ENCODE data around the gene MYMX. TPM values are rescaled to one million over a fixed set of nuclear protein-coding genes. Genes with fewer than 3 reads are reported as not detected.

Gene MYMX
- total RNA-seq, result 0.35 TPM

GRCh38 chr6:44216677-44217331 is at the start of gene MYMX:
TSS of gene MYMX (plus strand) at chr6:44216926. CDS start at chr6:44217472, 546 bp downstream.

GRCh38 chr6:44223319-44224028 is 6.7 kb downstream of the MYMX start, which contains the start of gene SLC29A1:
TSS of gene SLC29A1 (plus strand) at chr6:44223595. CDS start at chr6:44227314, 3,719 bp downstream.

GRCh38 chr6:44246663-44247337 is 30.1 kb downstream of the MYMX start, which contains the start of gene HSP90AB1:
TSS of gene HSP90AB1 (plus strand) at chr6:44247101. CDS start at chr6:44248630, 1,529 bp downstream.

GRCh38 chr6:44257025-44257752 is 40.5 kb downstream of the MYMX start, which contains the start of gene SLC35B2:
TSS of gene SLC35B2 (minus strand) at chr6:44257528. CDS start at chr6:44257410, 118 bp downstream.

GRCh38 chr6:44265007-44265721 is 48.4 kb downstream of the MYMX start, which contains the start of gene NFKBIE:
TSS of gene NFKBIE (minus strand) at chr6:44265551. CDS start at chr6:44265346, 205 bp downstream.

Small RNA genes lying within 50 kb of the gene (small RNA-seq; reads per million reads assigned to genes)
- gene RN7SL811P (ENCODE audit: low replicate concordance), result not detected

Other genes starting within 250 kb of the MYMX start
- 34.6 TPM for gene MRPL14, start 89.5 kb upstream of the MYMX start, total RNA-seq
- 29.7 TPM for gene TMEM63B, start 89.4 kb upstream of the MYMX start, total RNA-seq
- 0.35 TPM for gene CAPN11, start 58.1 kb upstream of the MYMX start, total RNA-seq
- 49.7 TPM for gene SLC29A1, start 6.7 kb downstream of the MYMX start, total RNA-seq
- 440 TPM for gene HSP90AB1, start 30.2 kb downstream of the MYMX start, total RNA-seq
- 46.0 TPM for gene SLC35B2, start 40.6 kb downstream of the MYMX start, total RNA-seq
- 13.9 TPM for gene NFKBIE, start 48.6 kb downstream of the MYMX start, total RNA-seq
- gene TMEM151B, start 53.5 kb downstream of the MYMX start, total RNA-seq, result 0.41 TPM
- 21.3 TPM for gene AARS2, start 96.4 kb downstream of the MYMX start, total RNA-seq
- not detected for gene SPATS1, start 125.7 kb downstream of the MYMX start, total RNA-seq
- gene CDC5L, start 170.8 kb downstream of the MYMX start, total RNA-seq, result 22.2 TPM

Data from metanephros (tissue), 2 donors.